GM12878 (cell line): ENCODE results near the gene SMIM38.

Experiments used
- BCL11A ChIP-seq: IDR thresholded peaks from 2 replicates; pipeline ENCODE4 v1.6.1; 2011; ENCODE audit warnings: low read depth, low read length
- KDM1A ChIP-seq: fragments of 200-600 bp; sonication (generic); IDR thresholded peaks from 2 replicates; pipeline ENCODE4 v1.6.1; 2016; ENCODE audit warnings: borderline replicate concordance

GRCh38 chr11:69132301-69132670 lies 23.4 kb upstream of the SMIM38 start:
- TF ChIP-seq BCL11A (no peak), KDM1A (no peak)
